ENCODE data around the gene TMEM53.

DNA sequence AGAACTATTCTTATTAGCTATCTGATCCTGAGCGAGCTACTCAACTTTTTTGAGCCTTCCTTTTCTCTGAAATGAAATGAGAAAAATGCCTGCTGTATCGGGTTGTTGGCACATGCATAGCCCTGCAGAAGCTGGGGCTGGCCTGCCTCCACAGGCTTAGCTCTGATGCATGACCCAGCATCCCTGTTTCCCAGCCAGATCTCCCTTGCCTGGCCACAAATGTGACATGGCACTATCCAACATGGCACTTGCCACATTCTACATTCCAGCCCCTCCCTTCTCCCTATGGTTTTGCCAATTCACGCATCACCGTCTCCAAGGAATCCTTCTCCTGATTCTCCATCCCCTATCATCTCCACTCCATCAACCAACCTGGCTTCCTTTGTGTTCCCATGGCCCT is 42.9 kb upstream of the TMEM53 start:
- no peak for TF ChIP-seq POLR2AphosphoS5 (IDR thresholded peaks at IDR 0.05; ENCODE audit: low read depth, low read length)
- no peak for TF ChIP-seq FOXJ3 (CRISPR knock-in tag; IDR thresholded peaks at IDR 0.05)
